Measurements from ENCODE around the gene CACNA2D3. TPM values are rescaled to one million over a fixed set of nuclear protein-coding genes. Genes with fewer than 3 reads are reported as not detected.

Gene CACNA2D3
- total RNA-seq, 1 experiment from 2014 or later: 11.7 TPM

GRCh38 chr3:54957711-54958110 is 835.4 kb downstream of the CACNA2D3 start:
- peak; percentile 94 for DNase-seq (ENCODE audit: low read depth)

GRCh38 chr3:54960082-54960481 is 837.7 kb downstream of the CACNA2D3 start:
- DNase-seq (ENCODE audit: low read depth): no peak

GRCh38 chr3:54960701-54961100 is 838.3 kb downstream of the CACNA2D3 start:
- DNase-seq (ENCODE audit: low read depth): no peak

- no peak for DNase-seq (ENCODE audit: low read depth)
Measured at GRCh38 chr3:54962200-54962599, 839.8 kb downstream of the CACNA2D3 start.

- DNase-seq (ENCODE audit: low read depth): no peak
Measured at GRCh38 chr3:54963641-54964040, 841.3 kb downstream of the CACNA2D3 start.

GRCh38 chr3:54964081-54964480 is 841.7 kb downstream of the CACNA2D3 start:
- DNase-seq (ENCODE audit: low read depth): peak; percentile 71

- DNase-seq (ENCODE audit: low read depth): peak; percentile 100
Measured at GRCh38 chr3:54965746-54966145, 843.4 kb downstream of the CACNA2D3 start.

GRCh38 chr3:54966979-54967378 is 844.6 kb downstream of the CACNA2D3 start:
- no peak for DNase-seq (ENCODE audit: low read depth)

GRCh38 chr3:54967731-54968161 is 845.4 kb downstream of the CACNA2D3 start:
- peak; percentile 74 for DNase-seq (ENCODE audit: low read depth)

- DNase-seq (ENCODE audit: low read depth): peak; percentile 69
Measured at GRCh38 chr3:54968546-54969172, 846.3 kb downstream of the CACNA2D3 start.

GRCh38 chr3:54969652-54970051 is 847.3 kb downstream of the CACNA2D3 start:
- DNase-seq (ENCODE audit: low read depth): no peak

- peak; percentile 58 for DNase-seq (ENCODE audit: low read depth)
Measured at GRCh38 chr3:54970895-54971294, 848.5 kb downstream of the CACNA2D3 start.

- no peak for DNase-seq (ENCODE audit: low read depth)
Measured at GRCh38 chr3:54977439-54977838, 855.1 kb downstream of the CACNA2D3 start.

- peak; percentile 82 for DNase-seq (ENCODE audit: low read depth)
Measured at GRCh38 chr3:54977946-54978345, 855.6 kb downstream of the CACNA2D3 start.

GRCh38 chr3:54982807-54983206 is 860.5 kb downstream of the CACNA2D3 start:
- no peak for DNase-seq (ENCODE audit: low read depth)

- DNase-seq (ENCODE audit: low read depth): peak; percentile 65
Measured at GRCh38 chr3:54983266-54984099, 861.1 kb downstream of the CACNA2D3 start.

GRCh38 chr3:54985856-54986255 is 863.5 kb downstream of the CACNA2D3 start:
- DNase-seq (ENCODE audit: low read depth): no peak

GRCh38 chr3:54986294-54986693 is 863.9 kb downstream of the CACNA2D3 start:
- no peak for DNase-seq (ENCODE audit: low read depth)

- DNase-seq (ENCODE audit: low read depth): no peak
Measured at GRCh38 chr3:54987719-54988118, 865.4 kb downstream of the CACNA2D3 start.

GRCh38 chr3:54988302-54988837 is 866.0 kb downstream of the CACNA2D3 start:
- no peak for DNase-seq (ENCODE audit: low read depth)

- DNase-seq (ENCODE audit: low read depth): peak; percentile 70
Measured at GRCh38 chr3:54988838-54989630, 866.7 kb downstream of the CACNA2D3 start.

GRCh38 chr3:54994111-54994513 is 871.8 kb downstream of the CACNA2D3 start:
- DNase-seq (ENCODE audit: low read depth): no peak

Measured in RPMI7951 (cell line).